DOHH2 (cell line): ENCODE data around the gene ARHGDIA.

Experiments used
- H3F3A ChIP-seq: fragments of 200-600 bp; sonication (generic), shearing (Covaris generic); 2 replicates; pipeline ENCODE4 v1.6.0; 2016; ENCODE audit warnings: antibody characterized with exemption, mild to moderate bottlenecking; ENCODE audit not compliant: control insufficient read depth, insufficient read depth
- H3K27ac ChIP-seq: fragments of 200-600 bp; sonication (generic); 2 replicates; pipeline ENCODE4 v1.5.1; 2014; ENCODE audit warnings: low read depth, mild to moderate bottlenecking, low read length, moderate library complexity
- H3K27me3 ChIP-seq: fragments of 200-600 bp; sonication (generic); 2 replicates; pipeline ENCODE4 v1.6.1; 2014; ENCODE audit warnings: mild to moderate bottlenecking, low read length, mixed read lengths; ENCODE audit not compliant: control insufficient read depth
- H3K36me3 ChIP-seq: fragments of 200-600 bp; sonication (generic); 2 replicates; pipeline ENCODE4 v1.6.1; 2014; ENCODE audit warnings: mild to moderate bottlenecking, low read length, moderate library complexity, mixed read lengths; ENCODE audit not compliant: control insufficient read depth
- H3K4me1 ChIP-seq: fragments of 200-600 bp; sonication (generic); 2 replicates; pipeline ENCODE4 v1.6.1; 2014; ENCODE audit warnings: mild to moderate bottlenecking, low read length, mixed read lengths; ENCODE audit not compliant: control insufficient read depth
- H3K4me2 ChIP-seq: fragments of 200-600 bp; sonication (generic); 2 replicates; pipeline ENCODE4 v1.6.0; 2014; ENCODE audit warnings: mild to moderate bottlenecking, low read length, moderate library complexity
- H3K4me3 ChIP-seq: fragments of 200-600 bp; sonication (generic); 2 replicates; pipeline ENCODE4 v1.5.1; 2014; ENCODE audit warnings: mild to moderate bottlenecking, low read length, mixed read lengths
- H3K79me2 ChIP-seq: fragments of 200-600 bp; sonication (generic); 2 replicates; pipeline ENCODE4 v1.6.1; 2014; ENCODE audit warnings: mild to moderate bottlenecking, low read length, mixed read lengths; ENCODE audit not compliant: control insufficient read depth
- H3K9me2 ChIP-seq: fragments of 200-600 bp; sonication (generic); replicated peaks from 2 replicates; pipeline ENCODE4 v1.6.1; 2014; ENCODE audit warnings: mild to moderate bottlenecking, low read length, mixed read lengths; ENCODE audit not compliant: control insufficient read depth
- H3K9me3 ChIP-seq: fragments of 200-600 bp; sonication (generic); 2 replicates; pipeline ENCODE4 v1.6.1; 2014; ENCODE audit warnings: antibody characterized with exemption, low read length, mixed read lengths; ENCODE audit not compliant: control insufficient read depth, insufficient read depth
- H4K20me1 ChIP-seq: fragments of 200-600 bp; sonication (generic); 2 replicates; pipeline ENCODE4 v1.6.0; 2014; ENCODE audit warnings: low read depth, mild to moderate bottlenecking, antibody characterized with exemption, low read length, moderate library complexity; ENCODE audit not compliant: control insufficient read depth, insufficient read depth
- EZH2phosphoT487 ChIP-seq: fragments of 200-600 bp; sonication (generic); IDR thresholded peaks from 2 replicates; pipeline ENCODE4 v1.6.1; 2017; ENCODE audit warnings: borderline replicate concordance, mild to moderate bottlenecking, antibody characterized with exemption, low read length, moderate library complexity, mixed read lengths
- TF ChIP-seq, protein P1 (sequence below): fragments of 200-600 bp; sonication (generic); IDR thresholded peaks from one replicate; pipeline ENCODE4 v1.5.1; 2014; ENCODE audit warnings: antibody characterized with exemption, mild to moderate bottlenecking, low read depth, low read length; ENCODE audit not compliant: poor library complexity, severe bottlenecking

Gene ARHGDIA

GRCh38 chr17:81916234-81917001 lies 45.3 kb upstream of the ARHGDIA start:
- no peak for TF ChIP-seq EZH2phosphoT487
- TF ChIP-seq, protein P1, sequence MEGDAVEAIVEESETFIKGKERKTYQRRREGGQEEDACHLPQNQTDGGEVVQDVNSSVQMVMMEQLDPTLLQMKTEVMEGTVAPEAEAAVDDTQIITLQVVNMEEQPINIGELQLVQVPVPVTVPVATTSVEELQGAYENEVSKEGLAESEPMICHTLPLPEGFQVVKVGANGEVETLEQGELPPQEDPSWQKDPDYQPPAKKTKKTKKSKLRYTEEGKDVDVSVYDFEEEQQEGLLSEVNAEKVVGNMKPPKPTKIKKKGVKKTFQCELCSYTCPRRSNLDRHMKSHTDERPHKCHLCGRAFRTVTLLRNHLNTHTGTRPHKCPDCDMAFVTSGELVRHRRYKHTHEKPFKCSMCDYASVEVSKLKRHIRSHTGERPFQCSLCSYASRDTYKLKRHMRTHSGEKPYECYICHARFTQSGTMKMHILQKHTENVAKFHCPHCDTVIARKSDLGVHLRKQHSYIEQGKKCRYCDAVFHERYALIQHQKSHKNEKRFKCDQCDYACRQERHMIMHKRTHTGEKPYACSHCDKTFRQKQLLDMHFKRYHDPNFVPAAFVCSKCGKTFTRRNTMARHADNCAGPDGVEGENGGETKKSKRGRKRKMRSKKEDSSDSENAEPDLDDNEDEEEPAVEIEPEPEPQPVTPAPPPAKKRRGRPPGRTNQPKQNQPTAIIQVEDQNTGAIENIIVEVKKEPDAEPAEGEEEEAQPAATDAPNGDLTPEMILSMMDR = no peak
- peaks cover 11% of the 10 kb centered on the region for H3F3A ChIP-seq
- peaks cover 23% of the 10 kb centered on the region; the same call in 1 of the 2 replicates for H4K20me1 ChIP-seq
- peaks cover 48% of the 10 kb centered on the region for H3K79me2 ChIP-seq
- H3K4me3 ChIP-seq = peak overlapping the region; percentile 84
- H3K4me1 ChIP-seq = peaks cover 20% of the 10 kb centered on the region
- no peaks in the 10 kb centered on the region for H3K27me3 ChIP-seq
- H3K9me3 ChIP-seq = no peaks in the 10 kb centered on the region
- peaks cover 67% of the 10 kb centered on the region for H3K36me3 ChIP-seq
- H3K9me2 ChIP-seq = no peaks in the 10 kb centered on the region
- peak overlapping the region; percentile 96 for H3K4me2 ChIP-seq
- H3K27ac ChIP-seq = no peak overlapping the region

DNA sequence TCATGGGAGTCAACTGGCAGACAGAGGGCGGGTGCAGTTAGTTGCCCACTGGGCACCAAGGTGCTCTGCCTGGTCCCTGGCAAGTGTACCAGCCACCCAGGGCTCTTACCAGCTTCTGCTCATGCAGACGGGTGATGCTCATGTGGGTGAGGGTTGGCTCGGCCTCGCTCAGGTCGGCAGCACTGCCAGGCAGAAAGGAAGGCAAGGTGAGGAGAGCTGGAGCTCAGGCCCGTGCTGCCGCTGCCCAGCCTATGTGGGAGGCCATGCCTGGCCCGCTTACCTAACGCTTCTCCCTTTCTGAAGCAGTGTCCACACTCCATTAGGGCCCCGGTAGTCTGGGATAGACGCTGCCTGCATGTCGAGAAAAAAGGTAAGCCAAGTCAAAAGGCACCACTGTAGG lies 44.2 kb upstream of the ARHGDIA start:
- H3F3A ChIP-seq = peaks cover 10% of the 10 kb centered on the region
- peaks cover 21% of the 10 kb centered on the region for H3K4me1 ChIP-seq
- H4K20me1 ChIP-seq = peaks cover 23% of the 10 kb centered on the region; the same call in 1 of the 2 replicates
- peaks cover 46% of the 10 kb centered on the region for H3K79me2 ChIP-seq
- H3K36me3 ChIP-seq = peaks cover 68% of the 10 kb centered on the region
- no peak overlapping the region for H3K27ac ChIP-seq
- H3K27me3 ChIP-seq = no peaks in the 10 kb centered on the region
- TF ChIP-seq EZH2phosphoT487 = no peak
- TF ChIP-seq, protein P1 = no peak
- no peak overlapping the region for H3K4me2 ChIP-seq
- no peak overlapping the region for H3K4me3 ChIP-seq
- H3K9me2 ChIP-seq = no peaks in the 10 kb centered on the region
- H3K9me3 ChIP-seq = no peaks in the 10 kb centered on the region

DNA sequence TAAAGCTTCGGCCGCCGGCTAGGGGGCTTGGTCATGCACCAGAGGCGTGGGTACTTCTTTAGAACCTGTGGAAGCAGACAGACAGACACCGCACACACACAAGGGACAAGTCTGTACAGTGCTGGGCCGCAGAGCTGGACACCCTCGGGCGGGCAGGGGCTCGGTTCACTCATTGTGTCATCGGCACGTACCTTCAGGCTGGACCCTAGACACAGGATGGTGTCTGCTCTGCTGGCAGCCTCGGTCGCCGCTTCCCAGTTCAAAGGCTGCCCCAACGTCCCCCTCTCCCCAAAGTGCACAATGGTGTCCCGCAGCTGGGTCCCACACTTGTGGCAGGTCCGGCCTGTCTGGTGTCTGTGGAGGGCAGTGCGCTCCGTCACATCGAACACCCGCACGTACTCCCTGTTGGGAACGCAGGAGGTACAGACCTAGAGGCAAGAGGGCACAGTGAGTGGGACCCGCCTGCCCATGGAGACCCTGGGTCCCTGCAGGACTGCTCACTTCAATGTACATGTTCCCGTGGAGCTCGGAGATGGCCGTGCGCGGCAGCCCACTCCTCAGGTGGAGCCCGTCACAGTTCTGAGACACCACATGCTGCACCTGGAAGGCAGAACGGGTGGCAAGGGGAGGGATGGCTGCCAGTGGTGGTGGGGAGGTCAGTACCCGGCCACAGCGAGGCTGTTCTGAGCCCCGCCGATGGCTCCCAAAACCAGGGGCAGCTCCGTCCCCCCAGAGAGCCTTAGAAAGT lies 43.1 kb upstream of the ARHGDIA start:
- no peak overlapping the region for H3K27ac ChIP-seq
- H4K20me1 ChIP-seq = peaks cover 23% of the 10 kb centered on the region; the same call in 1 of the 2 replicates
- peaks cover 32% of the 10 kb centered on the region for H3K4me1 ChIP-seq
- no peaks in the 10 kb centered on the region for H3K27me3 ChIP-seq
- no peaks in the 10 kb centered on the region for H3K9me3 ChIP-seq
- H3K4me2 ChIP-seq = no peak overlapping the region
- peaks cover 66% of the 10 kb centered on the region for H3K36me3 ChIP-seq
- peaks cover 51% of the 10 kb centered on the region for H3K79me2 ChIP-seq
- H3K4me3 ChIP-seq = no peak overlapping the region
- TF ChIP-seq, protein P1 = no peak
- no peak for TF ChIP-seq EZH2phosphoT487
- H3K9me2 ChIP-seq = no peaks in the 10 kb centered on the region
- peaks cover 10% of the 10 kb centered on the region for H3F3A ChIP-seq
